ENCODE measurements around the gene LIPE. TPM values are rescaled to one million over a fixed set of nuclear protein-coding genes. Genes with fewer than 3 reads are reported as not detected.
A peak's percentile ranks its signal among the peaks of the same experiment; 100 is the strongest.

LIPE gene
- total and polyA plus RNA-seq, 2 experiments from 2014 or later, result 5.8 to 10.9 TPM

DNA sequence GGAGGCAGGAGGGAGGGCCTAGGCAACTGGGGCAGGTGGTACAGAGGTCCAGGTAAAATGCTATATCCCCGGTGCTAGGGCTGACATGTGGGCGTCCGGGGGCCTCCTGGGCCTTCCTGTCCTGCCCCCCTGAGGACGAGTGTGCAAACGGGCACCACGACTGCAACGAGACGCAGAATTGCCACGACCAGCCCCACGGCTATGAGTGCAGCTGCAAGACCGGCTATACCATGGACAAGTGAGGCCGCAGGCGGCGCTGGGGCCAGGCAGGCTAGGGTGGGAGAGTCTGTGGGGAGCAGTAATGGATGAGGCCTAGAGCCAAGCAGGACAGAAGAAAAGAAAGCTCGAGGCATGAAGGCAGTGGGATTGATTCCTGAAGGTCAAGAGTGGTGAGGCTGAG, 58.4 kb downstream of the LIPE start:
- Histone ChIP-seq H3K9me2 (ENCODE audit: insufficient read depth) (no peaks in the 10 kb centered on the region), H3K4me2 (no peak overlapping the region; the same call in 1 of the 2 replicates), H3F3A (replicated peaks; ENCODE audit: low read depth) (0 out of 2 replicates have a peak, but pooled peaks cover 12% of the 10 kb centered on the region), H3K27ac (ENCODE audit: low read depth) (no peak overlapping the region), H3K4me3 (no peak overlapping the region), H3K27me3 (ENCODE audit: insufficient read depth) (no peaks in the 10 kb centered on the region), H3K79me2 (replicated peaks; ENCODE audit: insufficient read depth) (no peaks in the 10 kb centered on the region), H3K4me1 (ENCODE audit: insufficient read depth) (peaks cover 32% of the 10 kb centered on the region), H3K36me3 (ENCODE audit: insufficient read depth) (no peaks in the 10 kb centered on the region; the same call in 1 of the 2 replicates), H2AFZ (no peak overlapping the region), H4K20me1 (replicated peaks; ENCODE audit: insufficient read depth) (no peaks in the 10 kb centered on the region)
- no peak overlapping the region for H3K4me3 Mint-ChIP-seq
- H3K9me3 Mint-ChIP-seq, result peaks cover 17% of the 10 kb centered on the region
- TF ChIP-seq ZNF331 (CRISPR knock-in tag; IDR thresholded peaks at IDR 0.05; ENCODE audit: low read depth), result no peak
- no peak for TF ChIP-seq ZNF114 (CRISPR knock-in tag; IDR thresholded peaks at IDR 0.05)
- no peak for TF ChIP-seq NANOG (IDR thresholded peaks at IDR 0.05; ENCODE audit: borderline replicate concordance)
- TF ChIP-seq EZH2phosphoT487 (IDR thresholded peaks at IDR 0.05; ENCODE audit: unreplicated experiment), result no peak
- TF ChIP-seq EZH2 (IDR thresholded peaks at IDR 0.05; ENCODE audit: low read depth, unreplicated experiment), result no peak
- TF ChIP-seq, protein P1, sequence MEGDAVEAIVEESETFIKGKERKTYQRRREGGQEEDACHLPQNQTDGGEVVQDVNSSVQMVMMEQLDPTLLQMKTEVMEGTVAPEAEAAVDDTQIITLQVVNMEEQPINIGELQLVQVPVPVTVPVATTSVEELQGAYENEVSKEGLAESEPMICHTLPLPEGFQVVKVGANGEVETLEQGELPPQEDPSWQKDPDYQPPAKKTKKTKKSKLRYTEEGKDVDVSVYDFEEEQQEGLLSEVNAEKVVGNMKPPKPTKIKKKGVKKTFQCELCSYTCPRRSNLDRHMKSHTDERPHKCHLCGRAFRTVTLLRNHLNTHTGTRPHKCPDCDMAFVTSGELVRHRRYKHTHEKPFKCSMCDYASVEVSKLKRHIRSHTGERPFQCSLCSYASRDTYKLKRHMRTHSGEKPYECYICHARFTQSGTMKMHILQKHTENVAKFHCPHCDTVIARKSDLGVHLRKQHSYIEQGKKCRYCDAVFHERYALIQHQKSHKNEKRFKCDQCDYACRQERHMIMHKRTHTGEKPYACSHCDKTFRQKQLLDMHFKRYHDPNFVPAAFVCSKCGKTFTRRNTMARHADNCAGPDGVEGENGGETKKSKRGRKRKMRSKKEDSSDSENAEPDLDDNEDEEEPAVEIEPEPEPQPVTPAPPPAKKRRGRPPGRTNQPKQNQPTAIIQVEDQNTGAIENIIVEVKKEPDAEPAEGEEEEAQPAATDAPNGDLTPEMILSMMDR (conservative IDR thresholded peaks at IDR 0.05; ENCODE audit: low read depth in 2 of 2), result no peak
- TF ChIP-seq JUNB (IDR thresholded peaks at IDR 0.05; ENCODE audit: unreplicated experiment), result no peak
- TF ChIP-seq, protein P2, sequence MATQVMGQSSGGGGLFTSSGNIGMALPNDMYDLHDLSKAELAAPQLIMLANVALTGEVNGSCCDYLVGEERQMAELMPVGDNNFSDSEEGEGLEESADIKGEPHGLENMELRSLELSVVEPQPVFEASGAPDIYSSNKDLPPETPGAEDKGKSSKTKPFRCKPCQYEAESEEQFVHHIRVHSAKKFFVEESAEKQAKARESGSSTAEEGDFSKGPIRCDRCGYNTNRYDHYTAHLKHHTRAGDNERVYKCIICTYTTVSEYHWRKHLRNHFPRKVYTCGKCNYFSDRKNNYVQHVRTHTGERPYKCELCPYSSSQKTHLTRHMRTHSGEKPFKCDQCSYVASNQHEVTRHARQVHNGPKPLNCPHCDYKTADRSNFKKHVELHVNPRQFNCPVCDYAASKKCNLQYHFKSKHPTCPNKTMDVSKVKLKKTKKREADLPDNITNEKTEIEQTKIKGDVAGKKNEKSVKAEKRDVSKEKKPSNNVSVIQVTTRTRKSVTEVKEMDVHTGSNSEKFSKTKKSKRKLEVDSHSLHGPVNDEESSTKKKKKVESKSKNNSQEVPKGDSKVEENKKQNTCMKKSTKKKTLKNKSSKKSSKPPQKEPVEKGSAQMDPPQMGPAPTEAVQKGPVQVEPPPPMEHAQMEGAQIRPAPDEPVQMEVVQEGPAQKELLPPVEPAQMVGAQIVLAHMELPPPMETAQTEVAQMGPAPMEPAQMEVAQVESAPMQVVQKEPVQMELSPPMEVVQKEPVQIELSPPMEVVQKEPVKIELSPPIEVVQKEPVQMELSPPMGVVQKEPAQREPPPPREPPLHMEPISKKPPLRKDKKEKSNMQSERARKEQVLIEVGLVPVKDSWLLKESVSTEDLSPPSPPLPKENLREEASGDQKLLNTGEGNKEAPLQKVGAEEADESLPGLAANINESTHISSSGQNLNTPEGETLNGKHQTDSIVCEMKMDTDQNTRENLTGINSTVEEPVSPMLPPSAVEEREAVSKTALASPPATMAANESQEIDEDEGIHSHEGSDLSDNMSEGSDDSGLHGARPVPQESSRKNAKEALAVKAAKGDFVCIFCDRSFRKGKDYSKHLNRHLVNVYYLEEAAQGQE (IDR thresholded peaks at IDR 0.05; ENCODE audit: unreplicated experiment), result no peak
- TF ChIP-seq, protein P3, sequence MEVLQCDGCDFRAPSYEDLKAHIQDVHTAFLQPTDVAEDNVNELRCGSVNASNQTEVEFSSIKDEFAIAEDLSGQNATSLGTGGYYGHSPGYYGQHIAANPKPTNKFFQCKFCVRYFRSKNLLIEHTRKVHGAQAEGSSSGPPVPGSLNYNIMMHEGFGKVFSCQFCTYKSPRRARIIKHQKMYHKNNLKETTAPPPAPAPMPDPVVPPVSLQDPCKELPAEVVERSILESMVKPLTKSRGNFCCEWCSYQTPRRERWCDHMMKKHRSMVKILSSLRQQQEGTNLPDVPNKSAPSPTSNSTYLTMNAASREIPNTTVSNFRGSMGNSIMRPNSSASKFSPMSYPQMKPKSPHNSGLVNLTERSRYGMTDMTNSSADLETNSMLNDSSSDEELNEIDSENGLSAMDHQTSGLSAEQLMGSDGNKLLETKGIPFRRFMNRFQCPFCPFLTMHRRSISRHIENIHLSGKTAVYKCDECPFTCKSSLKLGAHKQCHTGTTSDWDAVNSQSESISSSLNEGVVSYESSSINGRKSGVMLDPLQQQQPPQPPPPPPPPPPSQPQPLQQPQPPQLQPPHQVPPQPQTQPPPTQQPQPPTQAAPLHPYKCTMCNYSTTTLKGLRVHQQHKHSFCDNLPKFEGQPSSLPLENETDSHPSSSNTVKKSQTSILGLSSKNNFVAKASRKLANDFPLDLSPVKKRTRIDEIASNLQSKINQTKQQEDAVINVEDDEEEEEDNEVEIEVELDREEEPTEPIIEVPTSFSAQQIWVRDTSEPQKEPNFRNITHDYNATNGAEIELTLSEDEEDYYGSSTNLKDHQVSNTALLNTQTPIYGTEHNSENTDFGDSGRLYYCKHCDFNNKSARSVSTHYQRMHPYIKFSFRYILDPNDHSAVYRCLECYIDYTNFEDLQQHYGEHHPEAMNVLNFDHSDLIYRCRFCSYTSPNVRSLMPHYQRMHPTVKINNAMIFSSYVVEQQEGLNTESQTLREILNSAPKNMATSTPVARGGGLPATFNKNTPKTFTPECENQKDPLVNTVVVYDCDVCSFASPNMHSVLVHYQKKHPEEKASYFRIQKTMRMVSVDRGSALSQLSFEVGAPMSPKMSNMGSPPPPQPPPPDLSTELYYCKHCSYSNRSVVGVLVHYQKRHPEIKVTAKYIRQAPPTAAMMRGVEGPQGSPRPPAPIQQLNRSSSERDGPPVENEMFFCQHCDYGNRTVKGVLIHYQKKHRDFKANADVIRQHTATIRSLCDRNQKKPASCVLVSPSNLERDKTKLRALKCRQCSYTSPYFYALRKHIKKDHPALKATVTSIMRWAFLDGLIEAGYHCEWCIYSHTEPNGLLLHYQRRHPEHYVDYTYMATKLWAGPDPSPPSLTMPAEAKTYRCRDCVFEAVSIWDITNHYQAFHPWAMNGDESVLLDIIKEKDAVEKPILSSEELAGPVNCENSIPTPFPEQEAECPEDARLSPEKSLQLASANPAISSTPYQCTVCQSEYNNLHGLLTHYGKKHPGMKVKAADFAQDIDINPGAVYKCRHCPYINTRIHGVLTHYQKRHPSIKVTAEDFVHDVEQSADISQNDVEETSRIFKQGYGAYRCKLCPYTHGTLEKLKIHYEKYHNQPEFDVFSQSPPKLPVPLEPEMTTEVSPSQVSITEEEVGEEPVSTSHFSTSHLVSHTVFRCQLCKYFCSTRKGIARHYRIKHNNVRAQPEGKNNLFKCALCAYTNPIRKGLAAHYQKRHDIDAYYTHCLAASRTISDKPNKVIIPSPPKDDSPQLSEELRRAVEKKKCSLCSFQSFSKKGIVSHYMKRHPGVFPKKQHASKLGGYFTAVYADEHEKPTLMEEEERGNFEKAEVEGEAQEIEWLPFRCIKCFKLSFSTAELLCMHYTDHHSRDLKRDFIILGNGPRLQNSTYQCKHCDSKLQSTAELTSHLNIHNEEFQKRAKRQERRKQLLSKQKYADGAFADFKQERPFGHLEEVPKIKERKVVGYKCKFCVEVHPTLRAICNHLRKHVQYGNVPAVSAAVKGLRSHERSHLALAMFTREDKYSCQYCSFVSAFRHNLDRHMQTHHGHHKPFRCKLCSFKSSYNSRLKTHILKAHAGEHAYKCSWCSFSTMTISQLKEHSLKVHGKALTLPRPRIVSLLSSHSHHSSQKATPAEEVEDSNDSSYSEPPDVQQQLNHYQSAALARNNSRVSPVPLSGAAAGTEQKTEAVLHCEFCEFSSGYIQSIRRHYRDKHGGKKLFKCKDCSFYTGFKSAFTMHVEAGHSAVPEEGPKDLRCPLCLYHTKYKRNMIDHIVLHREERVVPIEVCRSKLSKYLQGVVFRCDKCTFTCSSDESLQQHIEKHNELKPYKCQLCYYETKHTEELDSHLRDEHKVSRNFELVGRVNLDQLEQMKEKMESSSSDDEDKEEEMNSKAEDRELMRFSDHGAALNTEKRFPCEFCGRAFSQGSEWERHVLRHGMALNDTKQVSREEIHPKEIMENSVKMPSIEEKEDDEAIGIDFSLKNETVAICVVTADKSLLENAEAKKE (CRISPR knock-in tag; IDR thresholded peaks at IDR 0.05), result no peak
- TF ChIP-seq STAT1 (IDR thresholded peaks at IDR 0.05; ENCODE audit: unreplicated experiment), result no peak
- H3K27me3 Mint-ChIP-seq (ENCODE audit: insufficient read depth, low read depth, poor library complexity), result peaks cover 19% of the 10 kb centered on the region
- no peak for DNase-seq (ENCODE audit: low spot score)
- H3K36me3 Mint-ChIP-seq (ENCODE audit: low read depth), result peaks cover 46% of the 10 kb centered on the region
- peak overlapping the region; percentile 22; the same call in 1 of the 2 replicates for H3K27ac Mint-ChIP-seq
- ATAC-seq, result no peak
- H3K4me1 Mint-ChIP-seq, result peaks cover 52% of the 10 kb centered on the region

All from GM23338 (cell line).